Measurements from ENCODE around the gene DGKH.

The DGKH gene

DNA sequence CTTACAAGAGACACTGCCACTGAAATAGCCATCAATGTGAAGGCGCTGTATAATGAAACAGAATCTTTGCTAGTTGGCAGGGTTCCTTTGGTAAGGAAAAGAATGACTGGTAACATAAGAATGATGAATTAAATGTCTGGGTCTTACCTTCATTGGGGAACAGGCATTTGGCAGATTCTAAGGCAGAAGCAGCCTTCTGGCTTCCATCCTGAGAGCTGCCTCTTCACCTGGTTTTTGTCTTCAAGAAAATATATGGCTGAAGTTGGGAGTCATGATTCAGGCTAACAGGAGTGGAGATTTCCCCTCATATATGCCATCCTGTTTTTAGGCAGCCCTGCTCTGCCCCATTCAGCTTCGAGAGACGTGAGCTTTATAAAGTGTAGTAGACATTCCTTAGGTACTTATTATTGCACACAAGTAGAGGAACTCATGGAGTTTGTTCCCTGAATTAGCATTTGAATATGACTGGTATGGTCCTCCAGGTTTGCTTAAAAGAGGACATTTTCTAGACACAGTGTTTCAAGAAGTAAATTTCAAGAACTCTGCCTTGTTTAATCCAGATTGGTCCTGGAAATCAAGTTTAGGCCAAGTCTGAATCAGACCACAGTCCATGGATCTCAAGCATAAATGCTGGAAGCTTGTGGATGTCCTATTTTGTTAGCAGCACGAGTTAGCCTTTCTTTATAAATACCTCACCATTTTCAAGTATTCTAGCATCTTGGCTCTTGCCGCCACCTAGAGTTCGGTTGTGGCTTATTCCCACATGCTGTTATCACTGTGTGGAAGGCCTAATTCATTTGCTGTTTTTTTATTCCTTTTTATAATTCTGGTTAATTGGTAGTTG lies 167.4 kb downstream of the DGKH start:
- TF ChIP-seq, protein P1, sequence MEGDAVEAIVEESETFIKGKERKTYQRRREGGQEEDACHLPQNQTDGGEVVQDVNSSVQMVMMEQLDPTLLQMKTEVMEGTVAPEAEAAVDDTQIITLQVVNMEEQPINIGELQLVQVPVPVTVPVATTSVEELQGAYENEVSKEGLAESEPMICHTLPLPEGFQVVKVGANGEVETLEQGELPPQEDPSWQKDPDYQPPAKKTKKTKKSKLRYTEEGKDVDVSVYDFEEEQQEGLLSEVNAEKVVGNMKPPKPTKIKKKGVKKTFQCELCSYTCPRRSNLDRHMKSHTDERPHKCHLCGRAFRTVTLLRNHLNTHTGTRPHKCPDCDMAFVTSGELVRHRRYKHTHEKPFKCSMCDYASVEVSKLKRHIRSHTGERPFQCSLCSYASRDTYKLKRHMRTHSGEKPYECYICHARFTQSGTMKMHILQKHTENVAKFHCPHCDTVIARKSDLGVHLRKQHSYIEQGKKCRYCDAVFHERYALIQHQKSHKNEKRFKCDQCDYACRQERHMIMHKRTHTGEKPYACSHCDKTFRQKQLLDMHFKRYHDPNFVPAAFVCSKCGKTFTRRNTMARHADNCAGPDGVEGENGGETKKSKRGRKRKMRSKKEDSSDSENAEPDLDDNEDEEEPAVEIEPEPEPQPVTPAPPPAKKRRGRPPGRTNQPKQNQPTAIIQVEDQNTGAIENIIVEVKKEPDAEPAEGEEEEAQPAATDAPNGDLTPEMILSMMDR (IDR thresholded peaks at IDR 0.05): no peak
- no peak for DNase-seq
- intact Hi-C loops (cut with DNase I; ENCODE audit: low total_unique reads): no loop called here
- Histone ChIP-seq H3K27ac (no peak overlapping the region), H3K9me3 (no peaks in the 10 kb centered on the region), H3K36me3 (peaks cover 44 to 57% (median 55%) of the 10 kb centered on the region in 3 donors), H3K27me3 (no peaks in the 10 kb centered on the region), H3K4me3 (no peak overlapping the region), H3K4me1 (no peaks in the 10 kb centered on the region)

- peaks cover 44 to 57% (median 55%) of the 10 kb centered on the region in 3 donors for H3K36me3 ChIP-seq
- no peak for DNase-seq
- no peaks in the 10 kb centered on the region for H3K4me1 ChIP-seq
- intact Hi-C loops (cut with DNase I; ENCODE audit: low total_unique reads): no loop called here
- no peaks in the 10 kb centered on the region for H3K27me3 ChIP-seq
- H3K9me3 ChIP-seq: no peaks in the 10 kb centered on the region
- no peak overlapping the region for H3K27ac ChIP-seq
- TF ChIP-seq, protein P1 (IDR thresholded peaks at IDR 0.05): no peak
- no peak overlapping the region for H3K4me3 ChIP-seq
Observed at GRCh38 chr13:42216422-42216735, 167.9 kb downstream of the DGKH start.

DNA sequence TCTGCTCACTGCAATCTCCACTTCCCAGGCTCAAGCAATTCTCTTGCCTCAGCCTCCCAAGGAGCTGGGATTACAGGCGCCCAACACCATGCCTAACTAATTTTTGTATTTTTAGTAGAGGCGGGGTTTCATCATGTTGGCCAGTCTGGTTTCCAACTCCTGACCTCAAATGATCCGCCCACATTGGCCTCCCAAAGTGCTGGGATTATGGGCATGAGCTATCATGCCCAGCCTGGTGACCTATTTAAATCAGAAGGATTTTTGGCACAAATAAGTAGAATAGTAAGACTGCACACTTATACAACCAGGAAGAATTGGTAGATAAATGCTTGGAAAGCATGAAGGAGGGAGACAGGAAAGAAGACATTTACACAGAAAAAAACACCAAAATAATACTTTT lies 170.1 kb downstream of the DGKH start:
- Histone ChIP-seq H3K36me3 (peaks cover 46 to 61% (median 58%) of the 10 kb centered on the region in 3 donors), H3K27ac (no peak overlapping the region), H3K9me3 (no peaks in the 10 kb centered on the region), H3K4me3 (no peak overlapping the region), H3K27me3 (no peaks in the 10 kb centered on the region), H3K4me1 (no peaks in the 10 kb centered on the region)
- intact Hi-C loops (cut with DNase I; ENCODE audit: low total_unique reads): no loop called here
- TF ChIP-seq, protein P1 (IDR thresholded peaks at IDR 0.05): no peak
- no peak for DNase-seq

GRCh38 chr13:42219051-42219450 lies 170.6 kb downstream of the DGKH start:
- H3K4me3 ChIP-seq: no peak overlapping the region
- no peak overlapping the region for H3K27ac ChIP-seq
- TF ChIP-seq, protein P1 (IDR thresholded peaks at IDR 0.05): no peak
- H3K4me1 ChIP-seq: no peaks in the 10 kb centered on the region
- no peaks in the 10 kb centered on the region for H3K9me3 ChIP-seq
- intact Hi-C loops (cut with DNase I; ENCODE audit: low total_unique reads): no loop called here
- no peaks in the 10 kb centered on the region for H3K27me3 ChIP-seq
- peaks cover 46 to 64% (median 60%) of the 10 kb centered on the region in 3 donors for H3K36me3 ChIP-seq
- DNase-seq: no peak

DNA sequence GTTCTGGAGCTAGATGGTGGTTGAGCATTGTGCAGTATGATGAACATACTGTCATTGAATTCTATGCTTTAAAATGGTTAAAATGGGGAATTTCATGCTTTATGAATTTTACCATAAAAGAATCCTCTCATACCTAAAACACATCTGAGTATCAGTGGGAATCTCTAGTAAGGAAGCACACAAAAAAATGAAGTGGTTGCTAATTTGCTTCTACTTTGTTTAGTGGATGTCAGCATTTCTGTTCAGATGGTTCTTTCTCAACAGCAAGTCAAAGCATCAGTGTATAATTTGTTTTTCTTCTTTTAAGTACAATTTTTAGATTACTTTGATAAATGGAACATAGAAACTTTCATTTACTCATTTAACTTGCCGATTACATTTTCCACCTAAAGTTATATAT lies 171.4 kb downstream of the DGKH start:
- no peak overlapping the region for H3K4me3 ChIP-seq
- no peaks in the 10 kb centered on the region for H3K4me1 ChIP-seq
- intact Hi-C loops (cut with DNase I; ENCODE audit: low total_unique reads): no loop called here
- H3K9me3 ChIP-seq: no peaks in the 10 kb centered on the region
- H3K36me3 ChIP-seq: peaks cover 52 to 71% (median 60%) of the 10 kb centered on the region in 3 donors
- TF ChIP-seq, protein P1 (IDR thresholded peaks at IDR 0.05): no peak
- H3K27ac ChIP-seq: no peak overlapping the region
- no peaks in the 10 kb centered on the region for H3K27me3 ChIP-seq
- no peak for DNase-seq

All from tibial artery (tissue), 4 donors.